ENCODE measurements around the gene PHETA1.

GRCh38 chr12:111366075-111366474 lies 2.8 kb downstream of the PHETA1 start:
- TF ChIP-seq CTCF (IDR thresholded peaks at IDR 0.05; ENCODE audit: borderline replicate concordance, extremely low read depth, low read length, poor library complexity, severe bottlenecking) = no peak
- TF ChIP-seq EZH2 (IDR thresholded peaks at IDR 0.05; ENCODE audit: borderline replicate concordance, low read depth, low read length, severe bottlenecking) = no peak

Measured in DND-41 (cell line).